Stimulated activated CD8-positive, alpha-beta memory T cell treated with anti-CD3 and anti-CD28 coated beads, Interleukin-15, amount 100 ng/mL, for 4 hours (primary cell): ENCODE results near the gene CLDN4.
A peak's percentile ranks its signal among the peaks of the same experiment; 100 is the strongest.
"Not testable (repeated sequence)": the region's sequence is repeated elsewhere in the genome, so short reads cannot be mapped to it uniquely, and the experiment has no call there.

ENCODE experiments used
- DNase-seq, 2 donors: peaks; one replicate each; pipeline ENCODE4 v3.0.0-alpha.2; 2020; ENCODE audit warnings: low read depth in 2 of 2

CLDN4 gene

DNA sequence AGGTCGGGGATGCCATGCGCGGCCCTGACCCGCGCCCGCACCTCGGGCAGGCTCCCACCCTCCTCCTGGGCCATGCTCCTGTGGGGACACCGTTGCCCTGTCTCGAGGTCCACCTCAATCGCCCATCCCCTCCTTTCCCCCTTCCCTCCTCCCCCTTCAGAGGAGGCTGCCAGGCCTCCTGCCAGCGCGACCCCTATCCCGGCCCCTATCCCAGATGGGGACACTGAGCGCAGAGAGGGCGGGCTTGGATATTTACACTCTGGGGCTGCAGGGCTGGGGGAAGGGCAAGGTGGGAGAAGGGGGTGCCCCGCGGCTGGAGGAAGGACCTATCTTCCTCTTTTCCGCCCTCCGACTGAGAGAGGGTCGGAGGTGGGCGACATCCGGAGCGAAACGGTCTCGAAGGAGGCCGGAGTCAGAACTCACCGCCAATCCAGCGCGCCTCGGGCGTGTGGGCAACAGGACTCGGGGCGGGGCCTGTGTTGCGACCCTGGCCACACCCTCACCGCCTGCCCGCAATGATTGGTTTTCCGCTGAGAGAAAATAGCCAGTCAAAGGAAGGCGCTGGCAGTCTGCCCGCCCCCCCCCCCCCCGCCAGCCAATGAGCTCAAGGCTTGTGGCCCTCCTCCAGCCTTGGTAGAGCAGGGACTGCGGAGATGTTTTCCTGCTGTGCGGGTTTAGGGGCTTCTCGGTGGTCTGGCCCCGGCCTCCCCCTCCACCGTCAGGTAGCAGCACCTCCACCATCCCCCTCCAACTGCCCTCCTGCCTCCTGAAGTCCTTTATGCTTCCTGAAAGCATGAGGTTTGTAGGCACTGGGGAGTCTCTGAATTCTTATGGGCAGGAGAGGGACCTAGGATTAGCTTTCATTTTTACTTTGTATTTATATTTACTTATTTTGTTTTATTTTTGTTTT, 11.5 kb downstream of the CLDN4 start, which contains the start of gene METTL27:
METTL27 (minus strand) TSS at position 450 of the 910 bp plus-strand sequence; CDS start at position 74, 376 bp downstream.
- DNase-seq = peak; percentile 76 to 82

DNA sequence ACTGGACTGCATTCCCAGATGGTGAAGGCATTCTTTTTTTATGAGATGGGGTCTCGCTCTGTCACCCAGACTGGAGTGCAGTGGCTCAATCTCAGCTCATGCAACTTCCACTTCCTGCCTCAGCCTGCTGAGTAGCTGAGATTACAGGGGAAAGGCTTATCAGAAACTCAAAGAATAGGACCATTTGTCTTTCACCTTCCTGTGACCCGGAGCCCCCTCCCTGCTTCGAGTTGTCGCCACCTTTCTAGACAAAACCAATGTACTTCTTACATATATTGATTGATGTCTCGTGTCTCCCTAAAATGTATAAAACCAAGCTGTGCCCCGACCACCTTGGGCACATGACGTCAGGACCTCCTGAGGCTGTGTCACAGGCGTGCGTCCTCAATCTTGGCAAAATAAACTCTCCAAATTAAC, 13.3 kb downstream of the CLDN4 start:
- DNase-seq = no peak

DNA sequence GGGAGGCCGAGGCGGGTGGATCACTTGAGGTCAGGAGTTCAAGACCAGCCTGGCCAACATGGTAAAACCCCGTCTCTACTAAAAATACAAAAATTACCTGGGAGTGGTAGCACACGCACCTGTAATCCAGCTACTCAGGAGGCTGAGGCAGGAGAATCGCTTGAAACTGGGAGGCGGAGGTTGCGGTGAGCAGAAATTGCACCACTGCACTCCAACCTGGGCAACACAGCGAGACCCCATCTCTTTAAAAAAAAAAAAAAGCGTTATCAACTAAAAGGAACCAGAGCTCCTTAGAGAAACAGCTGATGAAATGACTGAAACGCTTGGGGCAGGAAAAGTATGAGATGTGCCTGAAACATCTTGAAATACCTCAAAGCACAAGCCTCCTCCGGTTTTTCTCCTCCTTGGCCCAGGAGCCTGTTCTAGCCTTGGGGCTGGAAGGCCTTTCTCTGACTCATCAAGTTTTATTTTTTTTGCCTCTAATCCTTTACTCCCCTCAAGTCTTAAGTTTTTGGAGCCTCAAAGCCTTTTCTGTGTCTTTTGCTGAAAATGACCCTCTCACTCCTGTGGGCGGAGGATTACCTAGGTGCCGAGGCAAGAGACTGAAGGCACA, 14.2 kb downstream of the CLDN4 start:
- DNase-seq = no peak

DNA sequence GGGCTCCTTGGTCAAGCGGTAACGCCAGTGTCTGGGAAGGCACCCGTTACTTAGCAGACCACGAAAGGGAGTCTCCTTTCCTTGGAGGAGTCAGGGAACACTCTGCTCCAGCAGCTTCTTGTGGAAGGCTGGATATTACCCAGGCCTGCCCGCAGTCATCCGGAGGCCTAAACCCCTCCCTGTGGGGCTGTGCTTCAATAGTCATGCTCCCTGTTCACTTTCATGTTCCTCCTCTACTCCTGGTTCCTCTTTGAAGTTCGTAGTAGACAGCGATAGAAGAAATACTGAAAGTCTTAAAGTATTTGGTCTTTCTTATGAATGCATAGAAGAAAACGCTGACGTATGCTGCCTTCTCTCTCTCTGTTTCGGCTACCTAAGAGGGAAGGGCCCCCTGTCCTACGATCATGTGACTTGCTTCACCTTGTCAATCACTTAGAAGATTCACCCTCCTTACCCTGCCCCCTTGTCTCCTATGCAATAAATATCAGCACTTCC, 15.0 kb downstream of the CLDN4 start:
- not testable (repeated sequence) for DNase-seq

DNA sequence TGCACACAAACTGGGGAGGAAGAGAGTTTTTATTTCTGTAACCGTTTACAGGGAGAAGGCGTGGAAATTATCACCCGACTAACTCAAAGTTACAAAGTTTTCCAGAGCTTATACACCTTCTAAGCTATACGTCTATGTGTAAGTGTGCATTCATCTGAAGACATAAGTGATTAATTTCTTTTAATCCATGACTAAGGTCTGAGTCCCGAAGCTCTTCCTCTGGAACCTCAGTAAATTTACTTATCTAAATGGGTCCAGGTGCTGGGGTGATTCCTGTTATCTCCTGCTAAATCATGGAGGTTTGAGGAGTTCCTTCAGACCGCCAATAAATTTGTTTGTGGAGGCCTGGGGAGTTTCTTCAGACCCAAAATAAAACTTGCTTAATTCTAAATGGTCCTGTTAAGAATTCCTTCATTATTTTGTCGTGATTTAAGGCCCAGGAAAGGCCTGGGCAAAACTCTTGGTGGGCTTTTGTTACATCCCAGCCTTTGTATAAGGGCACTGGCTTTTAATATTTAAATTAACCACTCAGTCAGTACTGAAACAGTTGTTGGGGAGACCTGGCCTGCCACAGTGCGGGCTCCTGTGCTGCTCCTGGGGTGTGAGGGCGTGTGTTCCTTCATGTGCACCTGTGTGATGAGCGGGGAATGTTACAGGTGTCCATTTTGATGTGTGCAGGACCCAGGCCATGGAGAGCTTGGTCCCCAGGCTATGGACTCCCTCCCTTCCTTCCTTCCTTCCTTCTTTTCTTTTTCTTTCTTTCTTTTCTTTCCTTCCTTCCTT, 17.3 kb downstream of the CLDN4 start:
- DNase-seq = no peak

DNA sequence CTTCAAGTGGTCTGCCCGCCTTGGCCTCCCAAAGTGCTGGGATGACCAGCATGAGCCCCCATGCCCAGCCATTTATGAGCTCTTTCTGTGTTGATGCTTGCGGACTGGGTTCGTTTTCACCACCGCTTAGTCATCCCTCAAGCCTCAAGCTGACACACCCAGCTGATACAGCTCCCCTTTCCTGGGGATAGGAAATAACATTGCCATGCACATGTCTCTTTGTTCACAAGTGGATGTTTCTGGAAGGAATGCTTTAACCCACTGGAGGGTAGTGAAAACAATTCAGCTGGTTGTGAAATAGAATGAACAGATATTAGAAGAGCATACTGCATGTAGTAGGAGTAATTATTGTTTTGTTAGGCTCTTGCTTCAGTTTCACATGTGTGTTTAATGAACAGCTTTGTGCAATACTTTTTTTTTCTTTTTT, 20.0 kb downstream of the CLDN4 start:
- DNase-seq = no peak

DNA sequence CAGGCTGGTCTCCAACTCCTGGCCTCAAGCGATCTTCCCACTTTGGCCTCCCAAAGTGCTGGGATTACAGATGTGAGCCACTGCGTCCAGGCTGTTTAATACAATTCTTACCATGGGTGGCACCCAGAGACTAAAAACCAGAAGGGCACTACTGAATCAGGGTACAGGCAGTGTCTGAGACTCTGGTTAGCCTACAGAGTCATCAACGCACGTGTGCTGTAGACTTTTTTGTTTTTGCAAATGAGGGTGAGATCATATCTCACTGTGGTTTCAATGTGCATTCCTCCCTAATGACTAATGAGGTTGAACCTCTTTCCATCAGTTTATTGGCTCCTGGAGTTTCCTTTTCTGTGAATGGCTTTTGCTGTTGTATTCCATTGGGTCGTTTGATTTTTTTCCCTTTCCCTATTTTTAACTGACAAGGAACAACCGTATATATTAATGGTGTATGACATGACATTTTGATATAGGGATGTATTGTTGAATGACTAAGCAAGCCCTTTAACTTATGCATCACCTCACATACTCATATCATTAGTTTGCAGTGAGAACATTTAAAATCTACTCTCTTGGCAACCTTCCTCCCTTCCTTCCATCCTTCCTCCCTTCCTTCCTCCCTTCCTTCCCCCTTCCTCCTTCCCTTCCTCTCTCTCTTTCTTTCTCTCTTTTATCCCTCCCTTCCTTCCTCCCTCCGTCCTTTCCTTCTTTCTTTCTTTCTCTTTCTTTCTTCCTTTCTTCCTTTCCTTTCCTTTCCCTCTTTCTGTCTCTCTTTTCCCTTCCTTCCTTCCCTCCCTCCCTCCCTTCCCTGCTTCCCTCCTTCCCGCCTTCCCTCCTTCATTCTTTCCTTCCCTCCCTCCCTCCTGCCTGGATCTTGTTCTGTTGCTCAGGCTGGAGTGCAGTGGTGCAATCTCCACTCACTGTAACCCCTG, 20.9 kb downstream of the CLDN4 start:
- peak in 1 of 2 donors; percentile 15 for DNase-seq

DNA sequence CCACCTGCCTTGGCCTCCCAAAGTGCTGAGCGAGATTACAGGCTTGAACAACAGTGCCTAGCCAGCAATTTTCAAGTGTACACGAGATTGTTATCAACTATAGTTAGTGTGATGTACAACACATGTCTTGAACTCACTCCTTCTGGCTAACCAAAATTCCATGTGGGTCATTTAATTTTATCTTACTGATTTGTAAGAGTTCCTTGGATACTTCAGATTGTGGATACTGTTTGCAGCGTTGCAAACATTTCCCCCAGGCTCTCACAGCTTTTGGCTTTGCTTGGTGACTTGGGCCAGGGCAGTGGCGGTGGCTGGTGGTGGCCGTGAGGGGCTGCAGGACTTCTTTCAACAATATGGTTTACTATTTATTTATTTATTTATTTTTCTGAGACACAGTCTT, 21.7 kb downstream of the CLDN4 start:
- DNase-seq = no peak

DNA sequence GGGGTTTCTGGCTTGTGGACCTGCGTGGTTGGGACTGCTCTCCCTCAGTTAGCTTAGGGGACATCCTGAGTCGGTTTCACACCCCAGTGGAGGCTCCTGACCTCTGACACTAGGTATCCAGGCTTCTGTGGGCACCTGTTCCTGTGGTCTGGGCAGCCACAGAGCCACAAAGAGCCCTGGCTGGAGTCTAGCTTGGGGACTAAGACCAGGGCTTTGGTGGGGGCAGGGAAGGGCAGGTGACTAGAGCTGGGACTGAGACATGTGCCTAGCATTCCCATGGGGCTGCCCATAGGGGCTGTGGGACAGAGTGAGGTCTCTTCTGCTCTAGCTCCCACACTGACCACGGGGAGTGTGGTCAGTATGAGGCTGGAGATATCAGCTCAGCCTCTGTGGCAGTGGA, 26.1 kb downstream of the CLDN4 start:
- DNase-seq = no peak

DNA sequence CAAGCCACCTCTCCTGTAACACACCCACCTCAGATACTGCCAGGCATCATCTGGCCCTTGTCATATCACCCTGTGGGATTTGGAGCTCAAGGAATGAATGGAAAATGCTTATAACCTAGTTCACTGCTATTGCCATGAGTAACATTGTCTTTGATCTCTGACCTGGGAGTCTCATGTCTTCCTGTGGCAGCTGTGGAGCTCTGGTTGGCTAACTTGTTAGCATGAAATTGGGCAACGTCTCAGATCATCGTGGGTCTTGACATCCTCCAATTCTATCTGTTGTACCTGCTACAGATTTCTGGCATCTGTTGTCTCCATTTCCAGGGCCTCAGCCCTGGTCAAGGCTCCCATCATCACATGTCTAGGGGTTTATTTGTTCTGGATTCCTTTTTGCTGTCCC, 28.0 kb downstream of the CLDN4 start:
- no peak for DNase-seq

DNA sequence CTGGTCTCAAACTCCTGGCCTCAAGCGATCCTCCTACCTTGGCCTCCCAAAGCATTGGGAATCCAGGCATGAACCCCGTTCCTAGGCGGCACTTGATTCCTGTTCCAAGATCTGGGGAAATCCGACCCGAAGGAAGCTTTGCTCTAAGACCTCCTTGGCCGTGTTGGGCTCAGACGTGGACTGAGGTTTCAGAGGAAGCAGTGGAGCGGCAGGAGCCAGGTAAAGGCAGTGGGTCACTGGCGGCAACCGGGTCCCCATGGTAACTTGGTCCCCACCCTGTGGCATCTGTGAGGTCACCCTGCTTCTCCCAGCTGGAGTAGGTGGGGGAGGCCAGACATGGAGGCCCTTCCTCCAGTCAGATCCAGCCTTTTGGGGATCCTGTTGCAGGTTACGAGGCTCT, 30.1 kb downstream of the CLDN4 start, which contains the start of gene TMEM270:
TMEM270 (plus strand) TSS at position 301 of the 400 bp plus-strand sequence; CDS start at position 337, 36 bp downstream.
- DNase-seq = no peak

DNA sequence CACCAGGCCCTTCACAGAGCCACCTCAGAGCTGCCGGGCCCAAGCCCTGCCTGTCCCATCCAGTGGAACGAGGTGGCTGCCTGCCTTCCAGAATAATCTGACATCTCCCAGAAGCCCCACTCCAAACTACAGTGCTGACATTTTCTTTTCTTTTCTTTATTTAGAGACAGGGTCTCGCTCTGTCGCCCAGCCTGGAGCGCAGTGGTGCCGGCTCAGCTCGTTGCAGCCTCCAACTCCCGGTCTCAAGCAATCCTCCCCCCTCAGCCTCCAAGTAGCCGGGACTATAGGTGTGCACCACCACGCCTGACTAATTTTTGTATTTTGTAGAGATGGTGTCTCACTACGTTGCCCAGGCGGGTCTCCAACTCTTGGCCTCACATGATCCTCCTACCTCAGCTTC, 30.5 kb downstream of the CLDN4 start:
- DNase-seq = no peak

DNA sequence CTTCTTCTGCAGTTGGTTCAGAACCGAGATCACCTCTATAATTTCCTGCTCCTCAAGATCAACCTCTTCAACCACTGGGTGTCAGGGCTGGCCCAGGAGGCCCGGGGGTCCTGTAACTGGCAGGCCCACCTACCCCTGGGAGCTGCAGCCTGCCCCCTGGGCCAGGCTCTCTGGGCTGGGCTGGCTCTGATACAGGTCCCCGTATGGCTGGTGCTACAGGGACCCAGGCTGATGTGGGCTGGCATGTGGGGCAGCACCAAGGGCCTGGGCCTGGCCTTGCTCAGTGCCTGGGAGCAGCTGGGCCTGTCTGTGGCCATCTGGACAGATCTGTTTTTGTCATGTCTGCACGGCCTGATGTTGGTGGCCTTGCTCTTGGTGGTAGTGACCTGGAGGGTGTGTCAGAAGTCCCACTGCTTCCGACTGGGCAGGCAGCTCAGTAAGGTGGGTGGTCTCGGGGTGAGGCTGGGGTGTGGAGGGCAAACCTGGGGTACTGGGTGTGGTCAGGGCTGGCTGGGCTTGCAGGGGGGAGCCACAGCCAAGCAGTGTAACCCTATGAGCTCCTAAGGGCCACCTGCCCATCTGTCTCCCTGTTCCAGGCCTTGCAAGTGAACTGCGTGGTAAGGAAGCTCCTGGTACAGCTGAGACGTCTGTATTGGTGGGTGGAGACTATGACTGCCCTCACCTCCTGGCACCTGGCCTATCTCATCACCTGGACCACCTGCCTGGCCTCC, 34.4 kb downstream of the CLDN4 start:
- DNase-seq = no peak

DNA sequence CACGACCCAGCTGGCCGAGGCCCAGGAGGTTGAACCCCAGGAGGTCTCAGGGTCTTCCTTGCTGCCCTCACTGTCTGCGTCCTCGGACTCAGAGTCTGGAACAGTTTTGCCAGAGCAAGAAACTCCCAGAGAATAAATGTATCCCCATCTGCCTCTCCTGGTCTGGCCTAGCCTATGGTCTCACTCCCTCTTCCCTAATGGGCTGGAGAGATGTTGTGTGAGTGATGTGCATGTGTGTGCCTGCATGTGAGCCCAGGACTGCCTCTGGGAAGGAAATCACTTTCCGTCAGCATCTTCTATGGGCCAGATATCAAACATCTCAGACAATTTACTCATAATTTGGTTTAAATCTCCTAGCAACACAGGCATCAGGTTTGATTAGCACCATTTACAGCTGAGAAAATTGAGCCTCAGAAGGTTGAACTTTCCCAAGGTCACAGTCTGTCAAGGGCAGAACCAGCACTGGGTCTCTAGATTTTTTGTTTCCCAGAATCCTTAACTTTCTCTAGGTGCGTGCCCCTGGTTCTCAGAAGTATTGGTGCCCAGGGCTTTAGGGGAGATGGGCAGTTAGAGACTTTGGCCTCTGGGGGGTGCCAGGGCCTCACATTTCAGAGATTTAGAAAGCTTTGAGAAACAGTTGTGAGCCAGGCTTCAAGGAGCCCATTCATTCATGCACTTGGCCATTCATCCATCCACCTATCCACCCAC, 35.1 kb downstream of the CLDN4 start:
- no peak for DNase-seq

DNA sequence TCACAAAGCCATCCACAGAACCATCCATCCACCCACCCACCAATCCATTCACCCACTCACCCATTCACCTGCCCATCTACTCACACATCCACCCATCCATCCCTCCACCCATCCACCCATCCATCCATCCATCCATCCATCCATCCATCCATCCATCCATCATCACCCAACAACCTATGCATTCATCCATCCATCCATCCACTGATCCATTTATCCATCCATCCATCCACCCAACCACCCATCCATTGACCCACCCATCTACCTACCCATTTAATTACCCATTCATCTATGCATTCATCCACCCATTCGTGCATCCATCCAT, 35.6 kb downstream of the CLDN4 start:
- no peak for DNase-seq

DNA sequence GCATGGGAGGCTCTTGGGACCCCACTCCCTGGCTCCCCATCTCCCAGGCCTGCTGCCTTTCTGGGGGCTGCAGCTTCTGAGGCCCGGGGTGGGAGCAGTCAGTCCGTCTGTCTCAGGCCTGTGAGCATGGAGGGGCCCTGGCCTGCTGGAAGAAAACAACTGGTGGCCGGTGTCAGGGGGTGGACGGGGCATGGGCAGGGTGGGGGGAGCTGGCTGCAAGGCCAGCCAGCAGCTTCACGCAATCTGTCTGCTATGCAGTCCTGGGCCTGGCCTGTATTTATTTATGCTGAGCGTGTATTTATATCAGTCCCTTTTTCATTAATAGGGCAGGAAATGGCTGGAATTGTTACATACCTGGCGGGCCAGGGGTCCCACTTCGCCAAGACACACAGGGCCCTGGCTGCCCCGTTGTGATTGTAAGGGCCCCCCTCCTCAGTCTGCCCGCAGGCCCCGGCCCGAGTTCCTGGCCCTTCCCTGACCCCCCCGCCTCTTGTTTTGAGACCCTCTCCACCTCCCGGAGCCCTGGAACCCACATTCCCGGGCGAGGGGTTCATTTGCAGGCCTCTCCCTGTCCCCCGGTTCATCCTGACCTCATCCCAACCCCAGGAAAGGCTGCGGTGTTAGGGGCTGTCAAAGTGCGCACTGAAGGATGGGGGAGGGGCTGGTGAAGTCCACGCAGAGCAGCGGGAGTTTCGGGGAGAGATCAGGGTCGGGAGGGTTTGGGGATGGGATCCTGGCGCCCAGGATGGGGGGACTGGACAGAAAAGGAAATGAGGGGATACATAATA, 38.4 kb downstream of the CLDN4 start:
- DNase-seq = no peak

DNA sequence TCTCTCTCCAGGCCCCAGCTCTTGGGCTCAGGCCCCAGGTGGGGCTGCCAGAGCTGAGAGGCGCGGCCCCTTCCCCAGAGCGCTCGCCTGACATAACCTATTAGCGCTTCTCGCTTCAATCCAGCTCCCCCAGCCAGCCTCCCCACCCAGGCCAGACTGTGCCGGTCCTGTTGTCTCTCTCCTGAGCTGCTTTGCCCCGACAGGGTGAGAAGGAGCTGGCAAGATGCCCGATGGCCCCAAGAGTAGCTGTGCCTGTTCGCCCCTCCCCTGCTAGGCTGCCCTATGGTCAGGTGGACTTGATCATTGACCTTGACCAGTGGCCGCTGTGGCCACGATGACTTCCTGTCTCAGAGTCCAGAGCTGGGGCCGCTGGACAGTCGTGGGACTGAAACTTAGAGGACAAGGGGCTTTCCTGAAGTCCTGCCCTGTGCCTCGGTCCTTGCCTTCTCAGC, 39.3 kb downstream of the CLDN4 start:
- DNase-seq = no peak

DNA sequence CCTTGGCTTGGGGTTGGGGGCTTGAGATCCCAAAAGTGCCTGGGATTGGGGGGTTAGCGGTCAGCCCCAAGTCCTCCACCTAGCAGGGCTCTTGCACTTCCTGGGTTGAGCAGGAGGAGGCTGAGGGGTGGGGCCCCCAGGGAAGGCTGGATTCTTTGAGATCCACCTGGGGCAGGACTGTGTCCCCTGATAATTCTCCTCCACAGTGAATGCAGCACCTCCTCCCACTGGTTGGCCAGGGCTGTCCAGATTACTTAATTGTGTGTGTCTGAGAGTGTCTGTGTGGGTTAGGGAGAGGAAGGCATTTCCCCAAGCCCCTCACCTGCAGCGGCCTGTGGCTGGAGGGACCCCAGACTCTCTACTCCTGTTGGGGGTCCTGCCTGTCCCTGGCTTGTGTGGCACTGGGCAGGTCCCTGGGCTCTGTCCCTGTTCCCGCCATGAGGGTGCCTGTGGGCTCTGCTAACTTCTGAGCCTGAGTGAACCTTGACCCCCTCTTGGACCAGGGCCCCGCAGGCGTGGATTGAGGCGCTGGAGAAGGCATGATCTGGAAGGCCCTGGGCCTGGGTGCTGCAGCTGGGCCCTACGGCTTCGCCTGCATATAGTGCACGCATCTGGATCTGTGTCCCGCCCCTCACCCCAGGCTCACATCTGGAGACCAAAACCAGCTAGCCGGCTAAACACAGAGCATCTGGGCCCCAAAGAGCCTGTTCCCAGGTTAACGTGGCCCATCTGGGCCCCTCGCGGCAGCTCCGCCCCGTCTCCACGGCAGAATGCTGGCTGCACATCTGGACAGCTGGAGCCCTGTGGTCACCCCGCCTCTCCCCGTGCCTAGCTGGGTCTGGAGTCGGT, 40.6 kb downstream of the CLDN4 start:
- no peak for DNase-seq
